Uterus (tissue), 4 donors: ENCODE measurements around the gene RAB14. TPM values are rescaled to one million over a fixed set of nuclear protein-coding genes. Genes with fewer than 3 reads are reported as not detected.

ENCODE experiments used
- DNase-seq, 2 donors: peaks; one replicate each; pipeline ENCODE4 v3.0.0-alpha.2; 2019 to 2020
- H3K27ac ChIP-seq, 2 donors: fragments of 200-600 bp; sonication (generic); 1 replicate in 1 of 2; 2 replicates in 1 of 2; pipeline ENCODE4 v1.5.1; 2016 to 2018
- H3K27me3 ChIP-seq, 2 donors: fragments of 200-600 bp; sonication (generic); one replicate each; pipeline ENCODE4 v1.5.1; 2018 to 2019; ENCODE audit warnings: control low read depth in 1 of 2
- H3K36me3 ChIP-seq, 2 donors: fragments of 200-600 bp; sonication (generic); one replicate each; pipeline ENCODE4 v1.5.1; 2019; ENCODE audit warnings: control low read depth in 1 of 2
- H3K4me1 ChIP-seq, 2 donors: fragments of 200-600 bp; sonication (generic); one replicate each; pipeline ENCODE4 v1.5.1; 2018 to 2019; ENCODE audit warnings: control low read depth in 1 of 2
- H3K4me3 ChIP-seq, 2 donors: fragments of 200-600 bp; sonication (generic); 1 replicate in 1 of 2; 2 replicates in 1 of 2; pipeline ENCODE4 v1.5.1; 2018 to 2019; ENCODE audit warnings: mild to moderate bottlenecking in 1 of 2
- H3K9me3 ChIP-seq, 2 donors: fragments of 200-600 bp; sonication (generic); one replicate each; pipeline ENCODE4 v1.5.1; 2019; ENCODE audit warnings: control low read depth in 1 of 2
- CTCF ChIP-seq, 4 experiments: fragments of 200-600 bp in 2 of 4; fragments of 450-650 bp in 2 of 4; sonication (generic) in 2 of 4; IDR thresholded peaks; one replicate each; pipeline ENCODE4 v1.5.1; 2016 to 2019; ENCODE audit warnings: antibody characterized with exemption in 4 of 4, mild to moderate bottlenecking in 2 of 4, moderate library complexity in 1 of 4
- POLR2A ChIP-seq, 2 donors: fragments of 450-650 bp; IDR thresholded peaks; one replicate each; pipeline ENCODE4 v1.6.1; 2016; ENCODE audit warnings: antibody characterized with exemption in 2 of 2, mild to moderate bottlenecking in 1 of 2, moderate library complexity in 1 of 2
- intact Hi-C: fragments of 100-400 bp; cut with DNase I; formaldehyde crosslinking; loops from one replicate; pipeline ENCODE4 v1.15.1; 2023; ENCODE audit warnings: low total_unique reads
- total RNA-seq, 4 donors: library from RNA; depleted of rRNA in 3 of 4; stranded (reverse); fragments of >200 nt in 3 of 4; gene quantifications; one replicate each; pipeline versions ENCODE4 v1.1.0 to v1.2.4, GENCODE V29; 2014 to 2023
- donor health status: DM: yes; HTN: yes; CAD: no.

Gene RAB14
- total RNA-seq, 4 donors from 2014 or later, result 13.6 to 69.0 (median 52.9) TPM

GRCh38 chr9:121214005-121214404, 12.3 kb upstream of the RAB14 start:
- Histone ChIP-seq H3K9me3 (no peaks in the 10 kb centered on the region), H3K27me3 (no peaks in the 10 kb centered on the region), H3K4me3 (no peak overlapping the region), H3K4me1 (no peaks in the 10 kb centered on the region), H3K27ac (peak overlapping the region in 1 of 2 donors; percentile 50), H3K36me3 (no peaks in the 10 kb centered on the region)
- TF ChIP-seq POLR2A (IDR thresholded peaks at IDR 0.05) (no peak), CTCF (IDR thresholded peaks at IDR 0.05) (no peak)
- no peak for DNase-seq
- intact Hi-C loops, result loop anchor here (5.0 kb wide), 1 partner anchor 183 kb away; no protein-coding TSS in a partner anchor

- H3K4me3 ChIP-seq, result no peak overlapping the region
- intact Hi-C loops, result loop anchor here (5.0 kb wide), 1 partner anchor 184 kb away; no protein-coding TSS in a partner anchor
- H3K4me1 ChIP-seq, result no peaks in the 10 kb centered on the region
- no peaks in the 10 kb centered on the region for H3K36me3 ChIP-seq
- TF ChIP-seq POLR2A (IDR thresholded peaks at IDR 0.05) (peak in 1 of 2 donors; percentile 31), CTCF (IDR thresholded peaks at IDR 0.05) (peak; percentile 94 to 97 (median 96))
- peak overlapping the region; percentile 50 to 52 for H3K27ac ChIP-seq
- peak; percentile 92 to 93 for DNase-seq
- H3K9me3 ChIP-seq, result no peaks in the 10 kb centered on the region
- H3K27me3 ChIP-seq, result no peaks in the 10 kb centered on the region
Observed at GRCh38 chr9:121213136-121213806, 11.6 kb upstream of the RAB14 start.

GRCh38 chr9:121210536-121210935, 8.9 kb upstream of the RAB14 start:
- Histone ChIP-seq H3K27ac (no peak overlapping the region), H3K27me3 (no peaks in the 10 kb centered on the region), H3K36me3 (no peaks in the 10 kb centered on the region), H3K4me3 (no peak overlapping the region), H3K4me1 (no peaks in the 10 kb centered on the region), H3K9me3 (no peaks in the 10 kb centered on the region)
- no peak for TF ChIP-seq CTCF (IDR thresholded peaks at IDR 0.05)
- no peak for TF ChIP-seq POLR2A (IDR thresholded peaks at IDR 0.05)
- no peak for DNase-seq
- intact Hi-C loops, result loop anchor here (5.0 kb wide), 1 partner anchor 187 kb away; no protein-coding TSS in a partner anchor

- intact Hi-C loops, result loop anchor here (5.0 kb wide), 1 partner anchor 105 kb away; no protein-coding TSS in a partner anchor
- H3K36me3 ChIP-seq, result no peaks in the 10 kb centered on the region
- no peak for DNase-seq
- H3K4me3 ChIP-seq, result no peak overlapping the region
- H3K27me3 ChIP-seq, result no peaks in the 10 kb centered on the region
- TF ChIP-seq POLR2A (IDR thresholded peaks at IDR 0.05) (no peak), CTCF (IDR thresholded peaks at IDR 0.05) (no peak)
- no peak overlapping the region for H3K27ac ChIP-seq
- no peaks in the 10 kb centered on the region for H3K4me1 ChIP-seq
- no peaks in the 10 kb centered on the region for H3K9me3 ChIP-seq
Observed at GRCh38 chr9:121207371-121207940, 5.8 kb upstream of the RAB14 start.
